SKM-1 treated with dmso at 0.1 percent for 144 hours (cell line): ENCODE results near the gene PARD3.
A peak's percentile ranks its signal among the peaks of the same experiment; 100 is the strongest.

Experiments used
- DNase-seq: peaks from one replicate; lab custom pipeline; 2025; ENCODE audit not compliant: unreplicated experiment; lab: John Stamatoyannopoulos, UW

PARD3 gene

DNA sequence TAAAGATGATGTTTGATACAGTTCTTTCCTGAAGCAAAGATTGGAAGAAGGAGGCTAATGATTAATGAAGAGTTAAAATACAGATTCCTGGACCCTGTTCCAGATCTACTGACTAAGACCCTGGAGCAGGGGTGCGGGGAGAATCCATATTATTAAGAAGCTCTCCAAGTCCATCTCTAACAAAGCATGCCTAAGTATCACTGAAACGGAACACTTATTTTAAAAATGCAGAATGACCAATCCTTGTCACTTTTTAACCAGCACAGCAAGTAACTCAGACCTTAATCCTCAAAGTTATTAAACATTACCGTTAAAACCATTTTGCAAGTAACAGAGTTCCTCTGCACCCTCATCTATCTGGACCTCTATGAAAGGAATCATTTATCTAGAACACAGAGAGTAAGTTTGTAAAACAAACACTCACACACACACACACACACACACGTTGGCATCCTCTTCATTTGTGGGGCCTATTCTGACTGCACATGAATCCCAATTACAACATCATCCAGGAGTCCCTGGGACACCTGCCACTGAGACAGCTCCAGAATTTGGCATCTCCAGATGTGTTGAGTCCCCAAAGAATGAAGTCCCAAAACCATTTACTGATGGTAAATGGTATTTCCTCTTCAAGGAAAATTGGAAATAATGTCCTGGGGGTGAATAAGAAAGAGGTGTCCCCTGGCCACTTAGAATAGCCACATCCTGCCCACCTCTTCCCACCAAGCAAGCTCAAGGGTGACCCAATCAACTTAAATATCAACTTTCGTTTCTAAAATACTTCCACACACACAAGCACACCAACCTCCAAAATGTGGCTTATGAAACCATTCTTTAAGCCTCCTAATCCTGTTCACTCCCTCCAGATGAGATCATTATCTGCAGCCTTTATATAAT, 117.5 kb downstream of the PARD3 start:
- no peak for DNase-seq

DNA sequence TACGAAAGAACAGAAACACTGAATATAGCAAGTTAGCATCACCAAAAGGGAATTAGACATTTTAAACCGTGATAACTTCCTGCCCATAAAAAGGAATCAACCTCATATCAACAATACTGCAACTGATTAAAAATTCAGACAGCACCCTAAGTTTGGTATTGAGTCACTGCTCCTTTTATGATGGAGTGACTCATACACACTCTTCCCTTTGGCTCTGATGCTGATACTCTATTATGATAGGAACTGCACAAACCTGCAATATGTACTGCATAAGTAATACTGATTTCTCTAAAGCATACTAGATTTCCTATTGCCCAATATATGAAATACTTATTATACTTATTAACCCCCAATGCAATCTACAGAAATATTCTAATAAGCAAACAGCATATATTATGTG, 118.7 kb downstream of the PARD3 start:
- no peak for DNase-seq

DNA sequence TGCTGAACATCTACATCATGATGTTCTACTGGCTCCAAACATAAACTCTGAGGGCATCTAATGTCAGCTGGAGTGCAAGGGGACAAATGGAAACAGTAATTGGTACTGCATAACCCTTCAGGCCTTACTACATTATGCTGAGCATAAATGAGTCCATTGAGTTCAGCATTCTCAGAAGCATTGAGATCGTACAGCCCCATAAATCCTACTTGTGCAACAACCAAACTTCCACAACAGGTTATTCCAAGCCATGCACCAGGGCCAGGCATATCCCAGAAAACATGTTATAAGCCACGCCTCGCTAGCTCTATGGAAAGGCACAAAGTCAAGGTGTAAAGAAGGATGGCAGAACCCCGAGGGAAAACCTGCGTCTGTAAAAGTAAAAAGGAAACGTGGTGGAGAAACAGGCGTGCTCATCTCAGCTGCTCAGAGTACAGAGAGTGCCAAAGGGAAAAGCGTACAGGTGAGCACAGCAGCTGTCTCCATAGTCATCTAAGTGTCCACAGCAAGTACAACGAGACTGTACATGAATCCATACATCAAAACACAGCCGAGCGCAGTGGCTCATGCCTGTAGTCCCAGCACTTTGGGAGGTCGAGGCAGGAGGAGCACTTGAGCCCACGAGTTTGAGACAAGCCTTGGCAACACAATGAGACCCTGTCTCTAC, 124.6 kb downstream of the PARD3 start:
- DNase-seq = no peak

DNA sequence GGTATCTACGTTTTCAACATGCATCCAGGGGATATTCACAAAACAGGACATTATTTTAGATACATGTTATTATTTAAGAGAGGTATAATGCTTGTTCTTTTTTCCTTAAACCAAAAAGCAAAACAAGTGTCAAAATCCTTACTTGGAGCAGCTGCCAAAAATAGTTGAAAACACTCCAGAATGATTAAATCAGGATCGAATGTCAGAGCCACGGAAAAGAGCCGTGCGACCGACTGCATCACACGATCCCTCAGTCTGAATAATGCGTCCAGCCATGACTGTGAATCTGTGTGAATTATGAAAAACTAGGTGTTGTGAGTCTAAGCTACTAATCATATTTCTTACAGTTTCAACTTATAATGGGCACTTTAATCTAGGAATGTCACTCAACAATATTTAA, 126.0 kb downstream of the PARD3 start:
- no peak for DNase-seq

DNA sequence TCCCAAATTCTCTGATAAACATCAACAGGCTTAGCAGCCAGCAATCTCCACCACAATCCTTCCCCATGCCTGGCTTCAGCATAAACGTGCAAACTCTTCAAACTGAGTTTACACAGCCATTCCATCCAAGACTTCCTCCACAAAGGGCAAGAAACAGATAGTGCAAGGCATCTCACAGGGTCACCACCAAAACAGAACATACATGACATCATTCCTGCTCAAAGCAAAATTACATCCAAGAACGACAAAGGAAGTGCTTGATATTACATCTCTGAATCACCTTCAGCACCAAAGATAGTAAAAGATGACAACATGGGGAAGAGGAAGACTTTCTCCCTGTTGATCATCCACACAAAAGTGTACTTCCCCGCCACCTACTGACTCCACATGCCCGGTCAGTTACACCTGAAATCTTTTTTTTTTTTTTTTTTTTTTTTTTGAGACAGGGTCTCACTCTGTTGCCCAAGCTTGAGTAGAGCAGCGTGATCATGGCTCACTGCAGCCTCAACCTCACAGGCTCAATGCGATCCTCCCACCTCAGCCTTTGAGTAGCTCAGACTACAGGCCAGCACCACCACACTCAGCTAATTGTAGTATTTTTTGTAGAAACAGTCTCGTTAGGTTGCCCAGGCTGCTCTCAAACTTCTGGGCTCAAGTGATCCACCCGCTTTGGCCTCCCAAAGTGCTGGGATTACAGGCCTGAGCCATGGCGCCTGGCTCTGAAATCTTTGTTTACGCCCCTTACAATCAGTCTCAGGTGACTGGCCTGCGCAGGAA, 127.5 kb downstream of the PARD3 start:
- no peak for DNase-seq

DNA sequence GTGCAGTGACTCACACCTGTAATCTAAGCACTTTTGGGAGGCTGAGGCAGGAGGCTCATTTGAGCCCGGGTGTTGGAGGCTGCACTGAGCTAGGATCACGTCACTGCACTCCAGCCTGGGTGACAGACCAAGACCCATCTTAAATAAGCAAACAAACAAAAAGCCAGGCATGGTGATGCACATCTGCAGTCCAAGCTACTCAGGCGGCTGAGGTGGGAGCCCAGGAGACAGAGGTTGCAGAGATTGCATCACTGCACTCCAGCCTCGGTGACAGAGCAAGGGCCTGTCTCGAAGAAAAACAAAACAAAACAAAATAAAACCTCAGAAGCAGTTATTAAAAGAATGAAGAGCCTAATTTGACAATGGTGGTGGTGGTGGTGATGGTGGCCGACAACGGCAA, 132.5 kb downstream of the PARD3 start:
- no peak for DNase-seq

DNA sequence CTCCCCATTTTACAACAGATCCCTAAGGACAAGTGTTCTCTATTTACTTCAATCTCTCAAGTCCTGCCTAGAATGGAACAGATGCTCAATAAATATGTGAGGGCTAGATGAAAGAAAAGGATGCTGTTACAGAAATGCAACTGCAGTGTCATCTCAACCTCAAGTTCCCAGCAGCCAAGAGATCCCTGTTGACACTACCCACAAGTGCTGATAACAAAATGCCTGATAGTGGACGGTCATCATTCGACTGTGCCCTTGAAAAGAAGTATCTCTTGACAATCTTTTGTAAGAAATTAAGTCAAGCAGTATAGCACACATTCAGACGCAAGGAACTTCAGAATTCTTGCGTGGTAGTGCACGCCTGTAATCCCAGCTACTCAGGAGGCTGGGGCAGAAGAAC, 133.2 kb downstream of the PARD3 start:
- no peak for DNase-seq

DNA sequence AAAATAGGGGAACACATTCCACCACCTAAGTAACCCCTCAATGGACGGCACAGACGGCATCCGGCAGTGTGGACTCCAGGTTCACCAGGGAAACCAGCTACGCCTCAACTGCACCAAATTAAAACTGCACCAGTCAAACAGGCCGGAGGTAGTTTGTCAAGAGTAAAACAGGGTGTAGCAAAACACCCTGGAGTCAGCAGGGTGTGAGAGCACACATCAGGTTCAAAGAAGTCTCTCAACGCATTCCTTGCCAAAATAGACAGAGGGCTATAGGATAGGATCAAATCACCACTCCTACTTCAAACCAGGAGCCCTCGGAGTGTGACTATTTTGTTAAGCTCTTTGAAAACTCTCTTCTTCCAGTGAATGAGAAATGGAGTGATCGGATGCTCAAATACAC, 135.9 kb downstream of the PARD3 start:
- DNase-seq = no peak

DNA sequence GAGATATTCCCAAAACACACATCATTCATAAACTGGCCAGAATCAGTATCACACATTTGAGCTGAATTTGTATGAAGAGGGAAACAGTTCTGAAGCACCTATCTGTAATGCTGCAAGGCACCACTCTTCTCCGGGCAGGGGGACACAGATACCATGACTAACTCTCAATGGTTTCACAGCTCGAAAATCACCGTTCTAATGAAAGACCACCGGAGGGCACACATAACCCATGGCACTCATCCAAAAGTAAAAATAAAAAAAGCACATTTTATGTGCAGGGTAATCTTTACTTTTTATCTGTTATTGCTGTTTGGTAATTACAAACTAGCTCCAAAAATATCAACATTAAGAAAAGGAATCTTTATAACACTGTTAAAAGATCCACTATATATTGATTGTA, 137.5 kb downstream of the PARD3 start:
- no peak for DNase-seq

DNA sequence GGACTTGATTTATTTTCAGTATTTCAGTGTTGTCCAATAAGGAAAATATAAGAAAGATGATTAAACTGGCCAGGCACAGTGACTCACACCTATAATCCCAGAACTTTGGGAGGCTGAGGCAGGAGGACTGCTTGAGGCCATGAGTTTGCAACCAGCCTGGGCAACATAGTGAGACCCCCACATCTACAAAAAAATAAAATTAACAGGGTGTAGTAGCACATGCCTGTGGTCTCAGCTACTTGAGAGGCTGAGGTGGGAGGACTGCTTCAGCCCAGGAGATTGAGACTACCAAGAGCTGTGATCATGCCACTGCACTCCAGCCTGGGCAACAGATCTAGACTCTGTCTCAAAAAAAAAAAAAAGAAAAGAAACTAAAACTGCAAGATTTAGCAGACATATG, 138.0 kb downstream of the PARD3 start:
- no peak for DNase-seq

DNA sequence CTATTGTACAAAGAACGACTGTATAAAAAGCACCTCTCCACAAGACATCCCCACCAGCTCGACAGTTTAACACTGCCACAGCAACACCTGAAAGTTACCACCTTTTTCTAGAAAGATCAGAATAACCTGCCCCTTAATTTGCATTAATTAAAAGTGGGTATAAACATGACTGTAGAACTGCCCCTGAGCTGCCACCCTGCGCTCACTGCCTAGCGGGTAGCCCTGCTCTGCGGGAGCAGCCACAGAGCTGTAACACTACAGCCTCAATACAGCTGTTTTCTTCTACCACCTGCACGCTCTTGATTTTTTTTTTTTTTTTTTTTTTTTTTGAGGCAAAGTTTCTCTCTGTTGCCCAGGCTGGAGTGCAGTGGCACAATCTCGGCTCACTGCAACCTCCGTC, 140.9 kb downstream of the PARD3 start:
- DNase-seq = no peak

DNA sequence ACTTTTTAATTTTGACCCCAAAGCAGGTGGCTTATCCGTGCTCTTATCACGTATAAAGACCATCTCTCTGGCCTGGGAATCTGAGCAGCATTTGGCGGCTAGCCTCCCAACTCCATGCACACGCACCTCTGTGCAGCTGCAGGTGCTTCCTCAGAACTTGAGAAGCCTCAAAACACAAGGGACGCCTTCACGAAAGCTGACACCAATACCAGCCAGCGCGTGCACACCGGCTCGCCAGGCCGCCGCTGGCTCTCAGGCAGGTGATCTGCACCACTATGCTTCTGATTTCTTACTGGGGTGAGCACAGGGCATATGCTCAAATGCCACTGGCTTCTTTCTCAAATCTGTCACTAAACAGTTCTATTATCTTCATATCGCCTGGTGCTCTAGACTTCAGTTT, 145.0 kb downstream of the PARD3 start:
- no peak for DNase-seq

DNA sequence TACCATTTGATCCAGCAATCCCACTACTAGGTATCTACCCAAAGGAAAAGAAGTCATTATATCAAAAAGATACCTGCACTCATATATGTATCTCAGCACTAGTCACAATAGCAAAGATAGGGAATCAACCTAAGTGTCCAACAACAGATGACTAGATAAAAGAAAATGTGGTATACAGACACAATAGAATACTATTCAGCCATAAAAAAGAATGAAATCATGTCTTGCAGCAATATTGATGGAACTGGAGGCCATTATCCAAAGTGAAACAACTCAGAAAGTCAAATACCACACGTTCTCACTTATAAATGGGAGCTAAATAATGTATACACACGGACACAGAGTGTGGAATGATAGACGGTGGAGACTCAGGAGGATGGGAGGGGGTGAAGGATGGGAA, 146.0 kb downstream of the PARD3 start:
- DNase-seq = no peak

DNA sequence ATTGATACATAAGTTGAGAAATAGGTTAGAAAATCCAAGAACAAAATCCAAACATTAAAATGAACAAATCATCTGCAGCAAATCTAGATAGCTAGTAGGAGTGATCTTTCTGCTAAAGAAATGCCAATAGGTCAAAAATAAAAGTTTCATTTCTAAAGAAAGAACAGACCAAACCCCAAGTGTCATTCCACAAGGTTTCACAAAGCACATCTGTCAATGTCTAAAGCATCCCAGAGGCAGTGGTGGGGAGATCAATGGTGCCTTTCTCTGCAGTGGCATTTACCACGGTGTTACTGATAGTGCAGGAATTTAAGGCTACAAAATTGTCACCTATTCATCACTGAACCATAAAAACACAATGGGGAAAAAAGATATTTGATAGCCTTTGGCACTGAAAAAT, 147.9 kb downstream of the PARD3 start:
- no peak for DNase-seq

DNA sequence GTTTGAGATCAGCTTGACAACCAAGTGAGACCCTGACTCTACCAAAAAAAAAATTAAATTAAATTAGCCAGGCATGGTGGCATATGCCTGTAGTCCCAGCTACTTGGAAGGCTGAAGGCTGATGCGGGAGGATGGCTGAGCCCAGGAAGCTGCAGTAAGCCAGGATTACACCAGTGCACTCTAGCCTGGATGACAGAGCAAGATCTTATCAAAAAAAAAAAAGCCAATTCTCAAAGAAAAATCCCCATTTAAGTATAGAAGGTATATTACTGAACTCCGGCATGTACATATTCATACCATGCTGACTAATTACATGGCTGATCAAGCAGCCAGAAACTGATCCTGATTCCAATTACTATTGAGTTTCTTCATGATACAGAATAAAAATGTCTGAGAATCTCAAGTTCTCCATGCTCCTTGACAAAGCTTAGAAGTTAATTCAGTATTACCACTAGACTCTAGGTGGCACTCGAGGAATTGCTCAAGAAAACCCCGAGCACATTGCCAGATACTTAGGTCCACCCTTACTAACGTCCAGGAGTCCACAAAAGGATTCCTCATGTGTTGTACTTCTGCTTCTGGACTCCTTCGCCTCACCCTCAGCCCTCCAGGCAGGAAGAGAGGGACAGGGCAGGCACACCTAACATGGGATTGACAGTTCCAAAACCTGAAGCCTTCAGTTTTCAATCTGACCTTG, 148.9 kb downstream of the PARD3 start:
- peak; percentile 3 for DNase-seq

DNA sequence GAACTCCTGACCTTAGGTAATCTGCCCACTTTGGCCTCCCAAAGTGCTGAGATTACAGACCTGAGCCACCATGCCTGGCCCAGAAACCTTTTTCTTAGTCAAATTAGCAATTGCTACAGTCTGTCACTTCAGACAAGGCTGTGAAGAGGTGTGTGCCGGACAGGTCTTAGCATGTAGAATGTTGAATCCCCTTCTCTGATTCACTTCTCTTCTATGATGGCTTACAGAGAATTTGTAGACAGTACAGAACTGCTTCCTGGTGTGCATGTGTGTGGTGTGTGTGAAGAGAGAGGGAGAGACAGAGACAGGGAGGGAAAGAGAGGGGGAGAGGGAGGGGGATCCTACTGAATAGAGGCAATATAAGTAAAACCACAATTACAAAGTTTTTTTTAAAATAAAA, 150.4 kb downstream of the PARD3 start:
- no peak for DNase-seq

DNA sequence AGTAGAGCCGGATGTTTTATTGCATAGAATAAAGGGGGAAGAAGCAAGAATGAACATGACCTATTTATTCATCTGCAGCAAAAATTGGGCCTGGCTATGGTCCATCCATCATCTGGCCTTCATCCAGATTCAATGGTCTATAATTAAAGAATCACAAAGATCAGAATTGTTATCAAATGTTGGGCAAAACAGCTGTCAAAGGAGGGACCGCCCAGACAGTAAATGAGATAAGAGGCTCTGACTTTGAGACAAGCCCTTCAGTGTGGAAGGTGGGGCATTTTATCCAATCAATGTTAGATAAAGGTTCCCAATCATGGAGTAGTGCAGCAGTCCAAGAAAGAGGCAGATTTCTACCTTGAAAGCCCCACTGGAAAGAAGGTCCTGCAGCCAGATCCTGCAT, 153.5 kb downstream of the PARD3 start:
- DNase-seq = no peak

DNA sequence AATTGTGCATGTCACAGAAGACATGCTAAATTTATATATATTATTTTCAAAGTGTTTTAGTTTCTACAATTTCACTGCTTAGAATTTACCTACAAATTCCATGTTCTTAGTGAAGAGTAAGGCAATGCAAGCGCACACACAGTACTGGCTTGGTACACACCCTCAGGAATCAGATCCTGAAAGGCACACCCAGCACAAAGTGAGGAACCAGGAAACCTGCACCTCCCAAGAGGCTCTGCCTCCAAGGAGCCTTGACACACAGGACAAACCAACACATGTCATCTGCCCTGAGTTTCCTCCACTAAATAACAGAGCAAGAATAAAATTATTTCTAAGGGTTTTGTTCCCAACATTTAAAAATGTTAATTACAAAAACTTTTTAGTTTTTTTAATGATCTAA, 156.2 kb downstream of the PARD3 start:
- DNase-seq = no peak

DNA sequence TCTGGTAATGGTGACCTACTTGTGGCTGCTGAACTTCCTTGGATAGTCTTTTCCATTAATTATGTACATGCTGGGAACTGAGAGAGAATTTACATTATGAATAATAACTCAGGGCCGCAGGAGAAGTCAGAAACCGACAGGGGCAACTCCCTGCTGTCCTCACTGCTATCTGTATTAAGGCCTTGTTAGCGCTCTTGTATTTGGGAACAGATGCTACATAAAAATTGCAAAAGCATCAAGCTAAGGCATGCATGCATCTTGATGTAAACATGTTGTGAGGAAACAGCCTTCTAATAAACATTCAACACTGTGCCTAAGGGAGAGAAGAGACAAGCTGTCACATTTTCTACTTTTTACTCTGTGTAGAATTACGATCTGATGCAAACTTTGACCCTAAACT, 158.4 kb downstream of the PARD3 start:
- no peak for DNase-seq

DNA sequence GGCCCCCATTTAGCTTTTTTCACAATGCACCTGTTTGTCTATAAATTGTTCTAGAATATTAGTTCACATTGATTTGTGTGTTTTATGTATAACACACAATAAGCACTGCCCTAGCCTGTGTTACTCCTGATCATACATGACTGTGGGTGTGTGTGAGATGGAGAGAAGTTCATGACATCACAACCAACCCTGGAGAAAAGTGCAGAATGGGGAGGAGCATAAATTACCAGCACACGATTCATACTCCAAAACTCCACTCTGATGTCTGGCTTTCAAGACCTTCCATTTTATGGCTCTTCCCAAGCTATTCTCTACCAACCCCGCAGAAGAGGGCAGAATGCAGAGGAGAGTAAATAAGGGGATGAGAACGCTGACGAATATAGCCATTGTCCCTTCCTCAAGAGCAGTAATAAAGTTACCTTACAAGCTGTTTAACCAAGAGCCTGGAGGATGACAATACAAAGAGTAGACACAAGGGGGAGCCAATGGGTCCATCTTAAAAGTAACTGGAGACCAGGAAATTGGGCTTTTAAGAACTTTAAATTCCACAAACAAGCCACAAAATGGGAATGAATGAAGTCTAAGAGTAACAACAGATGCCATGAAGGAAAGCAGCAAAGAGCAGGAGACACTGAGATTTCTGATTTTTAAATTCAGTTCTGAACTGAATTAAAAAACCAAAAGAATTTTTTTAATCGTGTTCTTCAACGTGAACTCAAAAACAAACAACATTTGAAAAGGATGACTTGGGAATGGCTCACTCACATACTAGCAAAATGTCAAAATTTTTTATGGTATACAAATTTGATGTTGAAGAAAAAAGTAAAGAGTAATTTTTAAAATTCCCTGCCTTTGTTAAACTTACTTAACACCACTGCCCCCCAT, 159.6 kb downstream of the PARD3 start:
- DNase-seq = peak; percentile 24
